GM19328 (cell line): Measurements from ENCODE around the gene THG1L.
"Not testable (repeated sequence)": the region's sequence is repeated elsewhere in the genome, so short reads cannot be mapped to it uniquely, and the experiment has no call there.

Experiments
- ATAC-seq: cut with Tn5 transposase; IDR thresholded peaks from one replicate; pipeline ENCODE4 v1.9.1; 2021; ENCODE audit warnings: mild to moderate bottlenecking, moderate library complexity; ENCODE audit not compliant: unreplicated experiment

The THG1L gene

DNA sequence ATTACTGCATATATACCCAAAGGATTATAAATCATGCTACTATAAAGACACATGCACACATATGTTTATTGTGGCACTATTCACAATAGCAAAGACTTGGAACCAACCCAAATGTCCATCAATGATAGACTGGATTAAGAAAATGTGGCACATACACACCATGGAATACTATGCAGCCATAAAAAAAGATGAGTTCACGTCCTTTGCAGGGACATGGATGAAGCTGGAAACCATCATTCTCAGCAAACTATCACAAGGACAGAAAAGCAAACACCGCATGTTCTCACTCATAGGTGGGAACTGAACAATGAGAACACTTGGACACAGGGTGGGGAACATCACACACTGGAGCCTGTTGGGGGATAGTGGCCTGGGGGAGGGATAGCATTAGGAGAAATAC is 4.6 kb upstream of the THG1L start:
- not testable (repeated sequence) for ATAC-seq

DNA sequence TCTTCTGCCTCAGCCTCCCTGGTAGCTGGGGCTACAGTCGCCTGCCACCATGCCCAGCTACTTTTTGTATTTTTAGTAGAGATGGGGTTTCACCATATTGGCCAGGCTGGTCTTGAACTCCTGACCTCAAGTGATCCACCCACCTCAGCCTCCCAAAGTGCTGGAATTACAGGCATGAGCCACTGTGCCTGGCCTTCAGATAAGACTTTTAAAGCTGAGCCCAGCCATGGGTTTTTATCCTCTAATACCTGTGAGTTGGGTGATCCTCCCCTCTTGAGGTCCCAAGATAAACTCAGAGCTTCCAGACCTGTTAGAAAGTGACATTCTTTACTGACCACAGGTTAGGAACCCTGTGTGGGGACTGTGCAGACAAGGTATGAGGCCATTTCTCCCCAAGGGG is 3.4 kb upstream of the THG1L start:
- ATAC-seq, result not testable (repeated sequence)

DNA sequence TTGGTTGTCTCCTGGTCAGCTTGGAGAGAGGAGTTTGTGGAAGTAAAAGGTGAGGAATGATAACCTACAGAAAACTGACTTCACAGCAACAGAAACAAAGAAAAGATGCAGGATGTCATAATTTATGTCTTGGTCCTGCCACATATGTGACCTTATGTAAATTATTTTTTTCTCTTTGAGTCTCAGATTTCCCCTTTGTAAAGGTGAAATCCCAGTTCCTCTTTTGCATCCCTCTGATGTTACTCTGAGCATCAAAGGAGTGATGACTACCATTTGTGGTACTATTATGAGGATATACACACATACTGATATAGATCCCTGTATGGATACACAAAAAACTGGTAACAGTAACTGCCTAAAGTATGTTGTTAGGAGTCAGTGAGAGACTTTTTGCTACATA is 1.4 kb upstream of the THG1L start:
- peak; percentile 57 for ATAC-seq

DNA sequence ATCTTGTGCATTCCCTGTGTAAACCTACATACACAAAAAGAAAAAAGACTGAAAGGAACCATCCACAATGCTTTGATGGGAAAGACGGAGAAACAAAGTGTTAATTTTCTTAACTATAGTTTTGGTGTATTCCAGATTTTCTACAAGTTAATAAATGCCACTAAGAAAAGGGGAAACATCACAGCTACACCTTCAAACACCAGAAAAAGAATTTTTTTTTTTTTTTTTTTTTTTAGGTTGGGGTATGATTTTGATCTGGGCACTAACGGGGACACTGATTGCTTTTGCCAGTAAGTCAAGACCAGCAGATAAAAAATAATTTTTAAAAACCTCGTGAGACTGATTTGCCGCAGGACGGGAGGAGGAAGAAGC is 334 bp upstream of the THG1L start:
- no peak for ATAC-seq

DNA sequence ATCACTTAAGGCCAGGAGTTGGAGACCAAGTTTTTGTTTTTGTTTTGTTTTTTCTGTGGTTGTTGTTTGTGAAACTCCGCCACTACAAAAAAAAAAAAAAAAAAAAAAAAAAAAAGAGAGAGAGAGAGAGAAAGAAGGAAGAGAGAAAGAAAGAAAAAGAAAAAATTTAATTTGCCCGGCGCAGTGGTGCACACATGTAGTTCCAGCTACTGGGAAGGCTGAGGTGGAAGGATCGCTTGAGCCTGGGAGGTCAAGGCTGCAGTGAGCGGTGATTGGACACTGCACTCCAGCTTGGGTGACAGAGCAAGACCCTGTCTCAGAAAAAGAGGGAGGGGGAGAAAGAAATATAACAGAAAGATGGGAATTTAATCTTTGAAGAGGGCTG is 902 bp downstream of the THG1L start:
- no peak for ATAC-seq

DNA sequence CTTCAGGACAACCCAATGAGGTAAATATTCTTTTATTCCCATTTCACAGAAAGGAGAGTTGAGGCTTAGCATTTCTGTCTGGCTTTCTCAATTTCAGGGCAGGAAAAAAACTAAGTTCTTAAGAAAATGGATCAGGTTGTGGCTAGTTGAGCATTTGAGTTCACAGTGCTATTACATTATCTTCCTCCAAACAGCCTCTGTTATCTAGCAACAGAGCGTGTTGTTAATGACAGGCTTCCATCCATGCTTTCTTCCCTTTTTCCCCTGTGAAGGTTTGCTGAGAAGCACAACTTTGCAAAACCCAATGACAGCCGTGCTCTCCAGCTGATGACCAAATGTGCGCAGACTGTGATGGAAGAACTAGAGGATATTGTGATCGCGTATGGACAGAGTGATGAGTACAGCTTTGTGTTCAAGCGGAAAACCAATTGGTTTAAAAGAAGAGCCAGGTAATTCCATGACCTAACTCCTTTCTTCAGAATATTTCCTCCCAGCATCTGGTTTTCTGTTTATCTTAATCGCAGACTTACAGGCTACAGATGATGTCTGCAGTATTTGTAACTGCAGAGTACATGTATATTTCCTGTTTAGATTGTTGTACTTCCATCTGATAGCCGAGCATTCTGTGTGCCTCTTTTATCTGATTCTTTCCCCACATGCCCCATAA is 1.5 kb downstream of the THG1L start:
- no peak for ATAC-seq

DNA sequence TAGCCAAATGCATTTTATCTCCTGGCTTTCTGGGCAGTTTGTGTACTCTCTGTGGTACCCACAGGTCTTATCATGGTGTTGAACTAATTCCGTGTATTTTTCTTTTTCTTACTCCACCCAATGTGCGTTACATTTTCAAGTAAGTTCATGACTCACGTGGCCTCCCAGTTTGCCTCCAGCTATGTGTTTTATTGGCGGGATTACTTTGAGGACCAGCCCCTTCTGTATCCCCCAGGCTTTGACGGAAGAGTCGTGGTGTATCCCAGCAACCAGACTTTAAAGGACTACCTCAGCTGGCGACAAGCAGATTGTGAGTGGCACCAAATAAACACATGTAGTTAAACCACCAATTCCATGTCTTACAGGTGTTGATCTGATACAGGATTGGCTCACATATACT is 3.2 kb downstream of the THG1L start:
- no peak for ATAC-seq

DNA sequence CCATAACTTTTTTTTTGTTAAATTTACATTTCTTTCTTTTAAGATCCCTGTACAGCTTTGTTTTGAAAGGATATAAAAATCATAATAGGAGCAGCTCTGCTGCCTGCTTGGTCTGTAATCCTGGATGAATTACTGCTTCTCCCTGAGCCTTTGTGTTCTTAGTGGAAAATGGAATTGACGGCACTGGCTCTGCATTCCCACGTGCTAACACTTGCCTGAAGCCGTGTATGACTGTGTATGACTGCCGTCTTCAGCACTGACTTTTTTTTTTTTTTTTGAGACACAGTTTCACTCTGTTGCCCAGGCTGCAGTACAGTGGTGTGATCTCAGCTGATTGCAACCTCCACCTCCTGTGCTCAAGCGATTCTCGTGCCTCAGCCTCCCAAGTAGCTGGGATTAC is 4.8 kb downstream of the THG1L start:
- ATAC-seq, result no peak

DNA sequence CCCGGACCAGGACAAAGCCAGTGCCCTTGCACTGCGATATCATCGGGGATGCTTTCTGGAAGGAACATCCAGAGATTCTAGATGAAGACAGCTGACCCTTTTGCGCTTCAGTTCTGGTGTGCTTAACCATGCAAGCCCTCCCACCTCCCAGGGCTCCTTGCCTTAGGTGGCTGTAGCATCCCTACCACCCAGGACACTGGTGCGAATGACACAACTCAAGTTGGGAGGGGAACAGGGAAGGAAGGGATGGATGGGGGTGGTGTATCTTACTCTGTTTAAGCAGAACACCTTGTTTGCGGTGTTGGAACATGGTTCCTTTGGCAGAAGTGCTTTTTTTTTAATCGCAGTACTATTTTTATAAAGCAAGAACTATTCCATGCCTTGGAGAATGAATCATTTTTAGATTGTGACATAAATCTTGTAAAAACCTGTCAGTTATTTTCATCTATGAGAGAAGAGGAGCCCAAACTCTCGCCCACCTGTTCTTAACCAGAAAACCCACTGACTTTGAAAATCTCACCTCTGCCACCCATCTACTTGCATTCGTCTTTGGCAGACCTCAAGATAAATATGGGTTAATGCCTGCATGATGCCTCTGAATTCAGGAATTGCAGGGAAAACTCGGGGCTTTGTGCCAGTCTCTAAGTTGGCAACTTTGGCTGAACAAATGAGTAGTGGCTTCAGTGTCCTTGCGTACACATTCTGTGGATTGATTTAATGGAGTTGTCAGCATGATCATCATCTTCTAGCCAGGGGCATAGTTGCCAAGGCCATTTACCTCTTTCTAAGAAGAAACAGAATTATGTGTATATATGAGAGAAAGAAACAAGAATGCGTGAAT is 8.4 kb downstream of the THG1L start:
- no peak for ATAC-seq

DNA sequence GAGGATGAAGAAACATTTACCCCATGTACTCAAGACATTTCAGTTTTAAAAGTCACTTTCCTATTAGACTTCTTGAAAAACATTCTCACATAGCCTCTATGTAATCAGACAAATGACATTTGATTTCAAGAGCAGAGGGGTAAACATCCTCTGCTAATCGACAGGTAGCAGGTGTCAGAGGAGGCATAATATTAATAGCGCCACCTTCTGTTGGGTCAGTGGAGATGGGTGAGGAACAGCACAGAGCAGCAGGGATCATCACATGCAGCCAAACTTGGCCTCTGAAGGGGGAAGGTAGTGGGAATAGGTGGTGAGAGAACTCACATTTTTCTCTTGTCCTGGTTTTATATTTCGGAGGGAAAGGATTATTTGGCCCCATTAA is 9.0 kb downstream of the THG1L start:
- ATAC-seq, result no peak

DNA sequence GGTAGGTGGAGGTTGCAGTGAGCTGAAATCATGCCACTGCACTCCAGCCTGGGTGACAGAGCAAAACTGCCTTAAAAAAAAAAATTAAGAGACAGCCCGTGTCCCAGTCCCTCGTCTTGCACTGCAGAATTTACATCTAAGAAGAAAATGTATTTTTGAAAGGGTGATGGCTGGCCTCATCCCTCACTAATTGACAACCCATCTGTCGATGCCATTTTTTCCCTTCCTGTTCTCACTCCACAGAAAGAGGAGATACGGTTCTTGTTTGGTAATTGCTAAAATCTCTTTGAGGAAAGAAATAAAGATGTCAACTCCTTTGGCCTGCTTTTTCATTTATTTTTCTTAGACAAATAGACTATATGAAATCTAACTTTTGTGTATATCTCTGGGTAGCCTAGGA is 9.9 kb downstream of the THG1L start:
- no peak for ATAC-seq

DNA sequence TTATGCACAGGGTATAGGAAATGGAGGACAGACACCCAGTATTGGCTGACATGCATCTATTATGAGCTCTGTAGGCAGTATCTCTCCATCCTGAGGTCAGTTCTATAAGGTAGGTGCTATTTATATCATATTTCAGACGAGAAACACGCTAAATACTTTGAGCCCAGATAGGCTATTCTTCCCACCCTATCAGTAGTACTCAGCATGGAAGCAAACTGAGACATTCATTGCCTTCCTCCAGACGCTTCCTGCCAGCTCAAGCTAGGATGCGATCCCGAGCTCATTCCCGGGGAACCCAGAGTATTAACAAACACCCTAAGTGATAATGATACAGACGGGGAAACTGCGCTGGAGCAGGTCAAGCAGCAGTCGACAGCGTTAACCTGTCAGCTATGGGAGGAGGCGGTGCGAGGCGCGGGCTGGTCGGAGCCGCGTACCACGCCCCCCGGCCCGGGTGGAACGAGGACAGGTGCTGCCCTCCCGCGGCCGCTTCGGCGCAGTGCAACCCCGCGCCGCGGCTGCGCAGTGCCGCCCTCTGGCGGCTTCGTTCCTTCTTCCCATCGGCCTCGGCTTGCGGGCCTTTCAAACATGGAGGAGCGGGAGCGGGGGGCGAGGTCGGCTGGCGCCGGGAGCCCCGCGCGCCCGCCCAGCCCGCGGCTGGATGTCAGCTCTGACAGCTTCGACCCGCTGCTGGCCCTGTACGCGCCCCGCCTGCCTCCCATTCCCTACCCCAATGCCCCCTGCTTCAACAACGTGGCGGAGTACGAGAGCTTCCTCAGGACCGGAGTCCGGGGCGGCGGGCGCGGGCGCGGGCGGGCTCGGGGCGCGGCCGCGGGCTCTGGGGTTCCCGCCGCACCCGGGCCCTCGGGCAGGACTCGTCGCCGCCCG is 12.2 kb downstream of the THG1L start, which contains the start of gene LSM11:
LSM11 (plus strand) TSS at position 550 of the 888 bp plus-strand sequence; CDS start at position 589, 39 bp downstream.
- ATAC-seq, result peak; percentile 88

DNA sequence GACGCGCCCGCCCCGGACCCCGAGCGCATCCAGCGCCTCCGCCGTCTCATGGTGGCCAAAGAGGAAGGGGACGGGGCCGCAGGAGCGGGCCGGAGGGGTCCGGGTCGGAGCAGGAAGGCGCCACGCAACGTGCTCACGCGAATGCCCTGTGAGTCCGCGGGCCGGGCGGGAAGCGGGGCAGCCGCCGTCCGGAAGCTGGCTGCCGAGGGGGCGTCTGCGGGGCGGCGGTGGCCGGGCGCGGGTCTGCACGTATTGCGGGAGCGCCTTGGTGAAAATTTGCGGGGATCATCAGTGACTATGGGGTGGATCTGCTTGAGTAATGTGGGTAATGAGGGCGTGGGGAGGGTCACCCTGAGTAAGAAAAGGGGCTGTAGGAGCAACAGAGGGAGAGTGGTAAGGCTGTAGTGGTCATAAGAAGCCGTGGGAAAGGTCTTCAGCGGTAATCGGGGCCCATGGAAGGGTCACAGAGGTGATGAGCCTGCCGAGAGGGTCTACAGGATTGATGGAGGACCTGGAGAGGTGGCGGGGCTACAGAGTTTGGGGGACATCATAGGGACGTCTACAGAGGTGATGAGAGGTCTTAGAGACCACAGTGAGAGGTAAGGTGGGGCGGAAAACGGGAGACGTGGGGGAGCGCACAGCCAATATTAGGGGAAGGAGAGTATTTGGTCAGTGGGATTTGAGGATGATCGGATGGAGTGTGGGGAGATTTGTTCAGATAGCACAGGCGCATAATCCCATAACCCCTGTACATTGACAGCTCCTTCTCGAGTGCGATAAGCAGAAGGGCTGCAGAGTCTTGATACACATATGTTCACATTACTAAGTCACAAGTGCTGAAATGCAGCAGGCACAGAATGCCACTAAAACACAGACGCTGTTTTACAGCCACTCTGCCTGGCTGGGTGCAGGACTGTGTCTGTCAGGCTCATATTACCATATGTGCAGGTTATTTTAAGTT is 13.1 kb downstream of the THG1L start:
- ATAC-seq, result peak; percentile 29

DNA sequence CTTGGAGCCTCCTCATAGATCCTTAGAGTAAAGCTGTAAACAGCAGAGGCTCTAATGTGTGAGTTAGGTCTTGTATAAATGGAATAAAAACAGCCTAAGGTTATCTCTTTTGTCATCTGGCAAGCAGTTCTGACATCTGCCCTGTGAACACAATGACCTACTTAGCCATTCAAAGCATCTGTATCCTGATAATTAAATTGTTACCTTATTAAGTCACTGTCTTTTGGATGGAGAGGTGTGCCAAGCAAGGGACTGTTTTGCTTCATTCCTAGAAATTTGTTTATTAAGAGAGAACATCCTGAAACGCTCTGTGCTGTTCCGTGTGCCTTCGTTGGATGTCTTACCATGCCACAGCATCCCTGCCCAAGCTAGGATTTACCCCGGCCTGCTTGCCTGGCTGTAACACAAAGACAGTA is 13.8 kb downstream of the THG1L start:
- ATAC-seq, result no peak

DNA sequence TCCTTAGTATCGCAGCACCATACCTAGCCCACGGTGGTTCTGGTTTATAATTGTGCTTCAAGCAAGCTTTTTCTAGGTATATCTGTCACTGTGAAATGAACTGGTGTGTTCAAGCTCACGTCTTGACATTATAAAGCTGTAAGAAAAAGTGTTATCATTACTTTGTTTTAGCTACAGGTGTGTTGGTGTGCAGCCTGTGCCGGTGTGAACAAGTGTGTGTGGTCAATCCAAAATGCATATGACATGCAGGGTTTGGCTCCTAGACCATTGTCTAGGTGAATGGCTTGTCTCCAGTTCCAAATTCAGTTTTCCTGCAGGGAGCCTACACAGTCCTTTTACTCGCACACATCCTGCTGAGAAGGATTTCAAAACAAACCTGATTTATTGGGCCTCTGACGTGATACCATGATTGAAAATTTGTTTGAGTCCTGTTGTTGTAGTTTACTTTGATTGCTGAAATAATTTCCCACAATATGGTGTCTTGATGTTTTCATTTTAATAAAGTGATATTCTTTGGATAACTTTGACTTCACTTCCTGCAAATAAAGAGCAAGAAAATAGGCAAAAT is 16.0 kb downstream of the THG1L start:
- ATAC-seq, result no peak

DNA sequence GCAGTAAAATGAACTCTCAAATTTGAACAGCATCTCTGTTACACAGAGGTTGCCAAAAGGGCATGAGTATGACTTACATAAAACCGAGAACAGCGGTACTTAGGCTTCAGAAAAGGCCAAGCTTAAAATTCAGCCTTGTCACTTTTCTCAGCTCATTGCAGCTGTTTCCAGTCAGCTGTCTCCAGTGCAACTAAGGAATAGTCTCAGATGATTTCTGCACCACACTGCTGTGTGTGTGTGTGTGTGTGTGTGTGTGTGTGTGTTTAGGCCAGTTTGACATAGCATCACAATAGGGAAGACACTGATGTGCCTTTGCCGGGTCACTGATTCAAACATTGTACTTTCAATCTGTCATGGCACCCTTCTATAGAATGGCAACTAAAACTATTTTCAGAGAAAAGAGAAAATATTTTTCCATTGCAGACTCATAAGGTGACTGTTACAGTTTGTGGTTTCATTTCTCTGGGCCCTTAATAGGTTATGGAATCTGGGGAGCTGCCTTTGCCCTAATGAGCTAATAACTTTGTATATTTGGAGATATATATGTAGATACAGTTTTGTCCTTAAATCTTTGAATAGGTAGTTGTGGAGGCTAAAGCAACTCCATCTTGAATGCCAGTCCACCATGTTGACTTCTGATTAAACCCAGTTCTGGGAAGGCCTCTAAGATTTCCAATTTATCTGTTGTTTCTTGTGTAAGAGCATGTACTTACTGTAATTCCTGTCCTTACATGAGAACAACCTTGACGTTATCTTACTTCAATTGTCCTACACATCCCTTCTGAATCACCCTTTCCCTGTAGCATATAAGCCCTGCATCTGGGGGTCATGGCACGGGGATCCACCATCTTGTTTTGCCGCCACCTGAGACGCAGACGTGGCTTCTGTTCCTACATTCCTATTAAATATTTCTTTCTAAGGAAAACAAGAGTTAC is 16.8 kb downstream of the THG1L start:
- no peak for ATAC-seq

DNA sequence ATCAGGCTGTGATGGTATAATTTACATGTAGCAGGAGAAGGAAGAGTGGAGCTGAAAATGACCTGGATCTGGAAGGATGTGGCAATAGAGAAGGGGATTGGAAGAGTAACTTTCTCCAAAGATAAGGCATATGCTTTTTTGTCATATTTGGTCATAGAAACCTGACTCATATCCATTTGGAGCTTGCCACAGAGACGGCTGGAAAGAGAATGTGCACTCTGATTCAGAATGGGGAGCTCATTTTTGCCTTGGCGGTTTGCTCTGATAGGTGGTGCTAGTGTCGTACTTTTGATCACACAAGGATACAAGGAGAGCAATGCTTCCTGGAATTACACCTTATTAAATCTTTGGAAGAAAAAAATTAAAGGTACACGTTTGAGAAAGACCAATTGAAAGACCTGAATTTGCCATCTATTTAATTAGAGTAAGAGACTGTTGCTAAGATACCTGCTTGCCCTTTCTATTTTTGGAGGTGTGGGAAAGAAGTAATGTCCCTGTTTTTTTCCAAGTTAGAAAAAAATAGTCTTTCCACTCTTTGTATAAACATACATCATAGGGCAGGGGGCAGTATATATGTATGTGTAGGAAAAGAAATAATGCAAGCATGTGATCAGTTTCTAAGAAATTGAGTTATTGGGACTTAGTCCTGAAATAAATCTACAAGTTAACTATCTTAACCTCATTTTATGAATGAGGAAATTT is 17.7 kb downstream of the THG1L start:
- no peak for ATAC-seq

DNA sequence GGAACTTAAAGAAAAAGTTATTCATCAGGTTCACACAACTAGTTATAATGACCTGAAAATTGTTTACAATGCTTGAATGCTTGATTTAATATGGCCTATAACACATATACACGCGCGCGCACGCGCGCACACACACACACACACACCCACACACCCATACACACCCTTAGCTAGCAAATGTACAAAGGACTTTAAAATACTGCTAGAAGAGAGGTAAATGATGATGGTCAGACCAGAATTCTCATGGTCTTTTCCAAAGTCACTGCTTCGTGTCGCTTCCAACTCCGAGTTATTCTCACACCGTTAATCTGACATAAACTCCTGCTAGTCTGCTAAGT is 18.2 kb downstream of the THG1L start:
- no peak for ATAC-seq
